HCT116 (cell line): ENCODE data around the gene FSHR. TPM values are rescaled to one million over a fixed set of nuclear protein-coding genes. Genes with fewer than 3 reads are reported as not detected.

Experiments used
- ATAC-seq: fragments of 200-7000 bp; cut with Tn5 transposase; 2 replicates; pipeline ENCODE4 v1.9.1; 2020; ENCODE audit warnings: mild to moderate bottlenecking, moderate library complexity
- BruUV-seq: library from RNA; stranded (reverse); fragments of 400-500 nt; replicated peaks from 2 replicates; lab custom pipeline; 2021; lab: Mats Ljungman, UMichigan
- CTCF ChIA-PET: fragments of 300-600 bp; sonication (Branson Sonifier 250); formaldehyde crosslinking; loops from one replicate; lab custom pipeline; 2021; ENCODE audit warnings: antibody characterized with exemption; lab: Charles Lee
- POLR2A ChIA-PET: fragments of 300-600, 350-600 bp; sonication (Branson Sonifier 250); formaldehyde crosslinking; loops from one replicate; lab custom pipeline; 2021; ENCODE audit warnings: antibody characterized with exemption; lab: Charles Lee
- RAD21 ChIA-PET, 2 experiments: fragments of 300-600 bp; sonication (Branson Sonifier 250); formaldehyde crosslinking; loops; one replicate each; lab custom pipeline; 2023; ENCODE audit warnings: low total read pairs in 2 of 2; ENCODE audit not compliant: uncharacterized antibody in 2 of 2, unreplicated experiment in 2 of 2, low non-redundant PET in 1 of 2; lab: Charles Lee
- DNase-seq: peaks from one replicate; pipeline ENCODE4 v3.0.0-alpha.2; 2010; ENCODE audit warnings: low read depth, low spot score
- H2AFZ ChIP-seq: fragments of 200-600 bp; shearing (Covaris generic), sonication (generic); 2 replicates; pipeline ENCODE4 v1.6.1; 2017; ENCODE audit warnings: low read depth, mixed run types, mixed read lengths, antibody characterized with exemption, low read length; ENCODE audit not compliant: poor library complexity, severe bottlenecking
- H3K27ac ChIP-seq: 2 replicates; pipeline ENCODE4 v1.5.1; 2012; ENCODE audit warnings: low read depth, low read length
- H3K27me3 ChIP-seq: fragments of 200-600 bp; sonication (generic); 2 replicates; pipeline ENCODE4 v1.6.1; 2016; ENCODE audit warnings: mixed run types, low read length, mixed read lengths; ENCODE audit not compliant: insufficient read depth
- H3K36me3 ChIP-seq, 2 experiments: fragments of 200-500 bp in 1 of 2; fragments of 200-600 bp in 1 of 2; sonication (Bioruptor generic) in 1 of 2; sonication (generic) in 1 of 2; 2 replicates each; pipeline versions ENCODE4 v1.5.1 to v1.6.1; 2014 to 2016; ENCODE audit warnings: low read length in 2 of 2, inconsistent platforms in 1 of 2, mixed read lengths in 1 of 2, mixed run types in 1 of 2; ENCODE audit not compliant: insufficient read depth in 2 of 2, control insufficient read depth in 1 of 2
- H3K4me1 ChIP-seq, 2 experiments: fragments of 200-600 bp in 1 of 2; sonication (generic) in 1 of 2; 2 replicates each; pipeline versions ENCODE4 v1.5.1 to v1.6.1; 2012 to 2017; ENCODE audit warnings: low read length in 2 of 2, inconsistent platforms in 1 of 2, mild to moderate bottlenecking in 1 of 2, mixed read lengths in 1 of 2, mixed run types in 1 of 2, moderate library complexity in 1 of 2; ENCODE audit not compliant: insufficient read depth in 2 of 2, control insufficient read depth in 1 of 2
- H3K4me2 ChIP-seq: fragments of 200-600 bp; sonication (generic); 2 replicates; pipeline ENCODE4 v1.6.1; 2017; ENCODE audit warnings: mixed run types, low read length, mixed read lengths
- H3K4me3 ChIP-seq, 2 experiments: fragments of 200-600 bp in 1 of 2; sonication (generic) in 1 of 2; replicated peaks in 1 of 2; 2 replicates each; pipeline ENCODE4 v1.5.1; 2011 to 2016; ENCODE audit warnings: low read length in 2 of 2, control low read depth in 1 of 2, low read depth in 1 of 2, mild to moderate bottlenecking in 1 of 2, mixed read lengths in 1 of 2, mixed run types in 1 of 2
- H3K79me2 ChIP-seq: fragments of 200-600 bp; sonication (generic); 2 replicates; pipeline ENCODE4 v1.6.1; 2017; ENCODE audit warnings: mild to moderate bottlenecking, mixed run types, low read length, moderate library complexity, mixed read lengths; ENCODE audit not compliant: insufficient read depth
- H3K9ac ChIP-seq: fragments of 200-600 bp; sonication (generic); 2 replicates; pipeline ENCODE4 v1.6.1; 2016; ENCODE audit warnings: low read length, mixed read lengths
- H3K9me2 ChIP-seq: fragments of 200-600 bp; sonication (generic), shearing (Covaris generic); 2 replicates; pipeline ENCODE4 v1.6.1; 2017; ENCODE audit warnings: mixed run types, mild to moderate bottlenecking, moderate library complexity; ENCODE audit not compliant: insufficient read depth
- H3K9me3 ChIP-seq, 2 experiments: fragments of 200-500 bp in 1 of 2; fragments of 200-600 bp in 1 of 2; sonication (Bioruptor generic) in 1 of 2; sonication (generic) in 1 of 2; 2 replicates each; pipeline ENCODE4 v1.6.1; 2014 to 2017; ENCODE audit warnings: low read length in 2 of 2, mixed read lengths in 2 of 2, inconsistent platforms in 1 of 2, low read depth in 1 of 2, mild to moderate bottlenecking in 1 of 2, mixed run types in 1 of 2, moderate library complexity in 1 of 2; ENCODE audit not compliant: control insufficient read depth in 1 of 2, insufficient read depth in 1 of 2
- H4K20me1 ChIP-seq: fragments of 200-600 bp; sonication (generic), shearing (Covaris generic); 2 replicates; pipeline ENCODE4 v1.6.1; 2017; ENCODE audit warnings: mixed run types, mild to moderate bottlenecking, moderate library complexity; ENCODE audit not compliant: insufficient read depth
- ATF3 ChIP-seq: IDR thresholded peaks from 2 replicates; pipeline ENCODE4 v1.6.1; 2012
- CBX3 ChIP-seq: IDR thresholded peaks from 2 replicates; pipeline ENCODE4 v1.6.1; 2012; ENCODE audit warnings: low read depth
- CEBPB ChIP-seq: IDR thresholded peaks from 2 replicates; pipeline ENCODE4 v1.6.1; 2012; ENCODE audit warnings: low read depth
- CTCF ChIP-seq, 3 experiments: fragments of 200-600 bp in 1 of 3; sonication (generic) in 1 of 3; IDR thresholded peaks in 2 of 3; conservative IDR thresholded peaks in 1 of 3; 2 replicates each; pipeline ENCODE4 v1.5.1; 2012 to 2017; ENCODE audit warnings: low read depth in 2 of 3, low read length in 2 of 3, antibody characterized with exemption in 1 of 3, borderline replicate concordance in 1 of 3, control low read depth in 1 of 3, mild to moderate bottlenecking in 1 of 3, mixed read lengths in 1 of 3, mixed run types in 1 of 3, moderate library complexity in 1 of 3; ENCODE audit not compliant: insufficient read depth in 1 of 3
- EGR1 ChIP-seq: IDR thresholded peaks from 2 replicates; pipeline ENCODE4 v1.6.1; 2012; ENCODE audit warnings: low read depth
- EZH2 ChIP-seq: fragments of 200-600 bp; sonication (generic); IDR thresholded peaks from 2 replicates; pipeline ENCODE4 v1.6.1; 2017; ENCODE audit warnings: antibody characterized with exemption, mixed run types
- EZH2phosphoT487 ChIP-seq: fragments of 200-600 bp; IDR thresholded peaks from 2 replicates; pipeline ENCODE4 v1.6.1; 2018; ENCODE audit warnings: antibody characterized with exemption, borderline replicate concordance
- FOSL1 ChIP-seq: IDR thresholded peaks from 2 replicates; pipeline ENCODE4 v1.6.1; 2012; ENCODE audit warnings: low read depth
- JUND ChIP-seq: IDR thresholded peaks from 2 replicates; pipeline ENCODE4 v1.6.1; 2012
- POLR2A ChIP-seq: IDR thresholded peaks from 2 replicates; pipeline ENCODE4 v1.7.0; 2011; ENCODE audit warnings: borderline replicate concordance; ENCODE audit not compliant: insufficient read depth, insufficient read length; ENCODE audit errors: extremely low read depth
- RAD21 ChIP-seq: IDR thresholded peaks from 2 replicates; pipeline ENCODE4 v1.6.1; 2012; ENCODE audit warnings: low read depth, mild to moderate bottlenecking
- REST ChIP-seq: IDR thresholded peaks from 2 replicates; pipeline ENCODE4 v1.6.1; 2012; ENCODE audit warnings: low read depth
- SIN3A ChIP-seq: IDR thresholded peaks from 2 replicates; pipeline ENCODE4 v1.6.1; 2012; ENCODE audit warnings: low read depth
- SP1 ChIP-seq: IDR thresholded peaks from 2 replicates; pipeline ENCODE4 v1.6.1; 2012; ENCODE audit warnings: low read depth
- SRF ChIP-seq: IDR thresholded peaks from 2 replicates; pipeline ENCODE4 v1.6.1; 2012; ENCODE audit warnings: low read depth
- TCF7L2 ChIP-seq: IDR thresholded peaks from 2 replicates; pipeline ENCODE4 v1.7.0; 2011; ENCODE audit warnings: borderline replicate concordance, inconsistent platforms; ENCODE audit not compliant: insufficient read depth, insufficient read length; ENCODE audit errors: extremely low read depth
- intact Hi-C: fragments of 100-400 bp; cut with micrococcal nuclease; formaldehyde crosslinking; loops from 2 replicates; pipeline ENCODE4 v1.10.0; 2022
- total RNA-seq: library from RNA; stranded (reverse); gene quantifications from one replicate; pipeline ENCODE4 v1.2.1, GENCODE V29; 2021; ENCODE audit not compliant: unreplicated experiment

Gene FSHR
- total RNA-seq, 1 experiment from 2014 or later = not detected

GRCh38 chr2:49002750-49003149 lies 151.6 kb downstream of the FSHR start:
- H3K79me2 ChIP-seq = no peaks in the 10 kb centered on the region
- no peak overlapping the region for H3K4me2 ChIP-seq
- intact Hi-C loops = no loop called here
- no peaks in the 10 kb centered on the region for H4K20me1 ChIP-seq
- RAD21 ChIA-PET = no interaction called here
- no peaks in the 10 kb centered on the region for H3K9me2 ChIP-seq
- no peak for TF ChIP-seq CBX3
- no peak for TF ChIP-seq SRF
- no peak for TF ChIP-seq TCF7L2
- no peak for TF ChIP-seq CTCF (IDR thresholded peaks at IDR 0.05 in 2 of 3, conservative IDR thresholded peaks at IDR 0.05 in 1 of 3; ENCODE audit: borderline replicate concordance in 1 of 3, insufficient read depth in 1 of 3, low read depth in 2 of 3, low read length in 2 of 3)
- H3K9me3 ChIP-seq = no peaks in the 10 kb centered on the region
- CTCF ChIA-PET = no interaction called here
- H3K27me3 ChIP-seq = no peaks in the 10 kb centered on the region
- H3K36me3 ChIP-seq = no peaks in the 10 kb centered on the region
- H3K27ac ChIP-seq = no peak overlapping the region
- no peak overlapping the region for H3K4me3 ChIP-seq
- H3K9ac ChIP-seq = no peak overlapping the region
- BruUV-seq = no TSS peak
- DNase-seq (no peak), ATAC-seq (no peak)
- no peak overlapping the region for H2AFZ ChIP-seq
- POLR2A ChIA-PET = no interaction called here
- no peaks in the 10 kb centered on the region for H3K4me1 ChIP-seq

GRCh38 chr2:49000695-49001094 lies 153.6 kb downstream of the FSHR start:
- ATAC-seq = no peak
- H3K4me1 ChIP-seq = no peaks in the 10 kb centered on the region
- H3K9me3 ChIP-seq = no peaks in the 10 kb centered on the region
- DNase-seq = no peak
- H2AFZ ChIP-seq = no peak overlapping the region
- no peak overlapping the region for H3K27ac ChIP-seq
- no peaks in the 10 kb centered on the region for H4K20me1 ChIP-seq
- ChIA-PET RAD21 (no interaction called here), POLR2A (no interaction called here), CTCF (no interaction called here)
- no peaks in the 10 kb centered on the region for H3K9me2 ChIP-seq
- H3K4me3 ChIP-seq = no peak overlapping the region
- H3K27me3 ChIP-seq = no peaks in the 10 kb centered on the region
- TF ChIP-seq RAD21 = no peak
- no peak for TF ChIP-seq REST
- TF ChIP-seq SIN3A = no peak
- TF ChIP-seq EZH2 = no peak
- no peak for TF ChIP-seq ATF3
- TF ChIP-seq CEBPB = no peak
- no peak for TF ChIP-seq EGR1
- no peak for TF ChIP-seq POLR2A
- TF ChIP-seq JUND = no peak
- TF ChIP-seq FOSL1 = no peak
- TF ChIP-seq SP1 = no peak
- TF ChIP-seq EZH2phosphoT487 = no peak
- no peaks in the 10 kb centered on the region for H3K79me2 ChIP-seq
- BruUV-seq = no TSS peak
- intact Hi-C loops = no loop called here
- H3K9ac ChIP-seq = no peak overlapping the region
- no peak overlapping the region for H3K4me2 ChIP-seq
- no peaks in the 10 kb centered on the region for H3K36me3 ChIP-seq
